H54 (cell line): ENCODE measurements around the gene PTGIR.

Experiments
- DNase-seq: peaks from one replicate; pipeline ENCODE4 v3.0.0; 2011; ENCODE audit warnings: low spot score, mixed read lengths; ENCODE audit not compliant: insufficient read length
- FAIRE-seq: peaks from 3 replicates; lab custom pipeline; 2011; peaks lifted over from hg19 to GRCh38; lab: Jason Lieb, UNC
- POLR2A ChIP-seq: IDR thresholded peaks from 2 replicates; pipeline ENCODE4 v1.6.1; 2011; ENCODE audit warnings: low read depth, mild to moderate bottlenecking, low read length

PTGIR gene

GRCh38 chr19:46648961-46649960 is 24.4 kb upstream of the PTGIR start:
- FAIRE-seq (no peak), DNase-seq (no peak)
- TF ChIP-seq POLR2A = no peak

- DNase-seq = no peak
- no peak for FAIRE-seq
Observed at GRCh38 chr19:46648060-46648960, 23.4 kb upstream of the PTGIR start.

GRCh38 chr19:46646402-46646801 is 21.5 kb upstream of the PTGIR start:
- FAIRE-seq (no peak), DNase-seq (no peak)
- no peak for TF ChIP-seq POLR2A

More at GRCh38 chr19:46648060-46648960, 23.4 kb upstream of the PTGIR start:
- TF ChIP-seq POLR2A = no peak

- TF ChIP-seq POLR2A = no peak
- DNase-seq (no peak), FAIRE-seq (no peak)
Observed at GRCh38 chr19:46644720-46645119, 19.8 kb upstream of the PTGIR start.

- FAIRE-seq = no peak
- DNase-seq = no peak
- no peak for TF ChIP-seq POLR2A
Observed at GRCh38 chr19:46640656-46641055, 15.8 kb upstream of the PTGIR start.

DNA sequence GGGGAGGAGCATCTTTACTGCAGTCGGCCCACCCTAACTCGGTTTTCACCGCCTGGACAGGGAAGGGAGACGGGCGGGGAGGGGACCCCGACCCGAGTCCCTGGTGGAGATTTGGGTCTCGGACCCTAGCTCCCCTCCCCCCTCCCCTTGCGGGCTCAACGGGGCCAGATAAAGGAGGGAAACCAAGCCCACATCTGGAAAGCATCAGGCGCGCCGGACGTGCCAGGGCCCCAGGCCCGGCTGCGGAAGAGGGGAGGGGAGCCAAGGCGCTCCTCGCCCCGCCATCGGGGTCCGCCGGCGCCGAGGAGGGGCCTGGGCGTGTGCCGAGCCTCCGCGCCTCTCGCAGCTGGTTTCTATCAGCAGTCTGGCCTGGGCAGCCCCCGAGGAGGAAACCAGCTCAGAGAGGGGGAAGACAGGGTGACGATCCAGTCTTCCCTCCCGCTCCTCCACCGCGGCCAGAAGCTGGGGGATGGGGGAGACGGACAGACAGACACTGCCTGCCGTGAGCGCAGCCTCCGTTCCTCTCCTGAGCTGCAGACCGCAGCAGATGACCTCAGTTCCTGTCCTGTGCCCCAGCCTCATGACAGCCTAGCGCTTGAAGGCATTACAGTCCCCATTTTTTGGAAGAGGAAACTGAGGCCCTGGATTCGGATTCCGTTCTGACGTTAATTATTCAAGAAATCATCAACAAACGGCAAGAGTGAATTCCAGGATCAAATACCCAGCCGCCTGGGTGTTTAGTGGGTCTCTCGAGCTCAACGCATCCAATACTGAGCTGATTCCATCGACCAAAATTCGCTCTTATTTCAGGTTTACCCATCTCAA is 14.7 kb upstream of the PTGIR start:
- FAIRE-seq (no peak), DNase-seq (no peak)
- no peak for TF ChIP-seq POLR2A

DNA sequence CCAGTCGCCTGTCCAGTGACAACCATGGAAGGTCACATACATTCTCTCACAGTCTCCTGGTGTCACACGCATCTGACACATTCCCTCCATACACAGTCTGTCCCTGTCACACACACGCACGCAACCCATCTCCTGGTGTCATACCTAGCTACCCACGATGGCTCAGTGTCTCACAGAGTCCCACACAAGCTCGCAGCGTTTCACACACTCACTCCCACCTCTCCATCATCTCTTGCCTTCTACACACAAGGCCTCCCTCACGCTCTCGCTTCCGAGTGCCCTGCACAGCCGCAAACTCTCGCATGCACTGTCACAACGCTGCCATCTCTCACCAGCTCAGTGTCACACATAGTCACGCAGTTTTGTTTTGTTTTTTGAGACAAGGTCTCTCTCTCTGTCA is 12.3 kb upstream of the PTGIR start:
- FAIRE-seq = no peak
- no peak for DNase-seq
- TF ChIP-seq POLR2A = no peak

DNA sequence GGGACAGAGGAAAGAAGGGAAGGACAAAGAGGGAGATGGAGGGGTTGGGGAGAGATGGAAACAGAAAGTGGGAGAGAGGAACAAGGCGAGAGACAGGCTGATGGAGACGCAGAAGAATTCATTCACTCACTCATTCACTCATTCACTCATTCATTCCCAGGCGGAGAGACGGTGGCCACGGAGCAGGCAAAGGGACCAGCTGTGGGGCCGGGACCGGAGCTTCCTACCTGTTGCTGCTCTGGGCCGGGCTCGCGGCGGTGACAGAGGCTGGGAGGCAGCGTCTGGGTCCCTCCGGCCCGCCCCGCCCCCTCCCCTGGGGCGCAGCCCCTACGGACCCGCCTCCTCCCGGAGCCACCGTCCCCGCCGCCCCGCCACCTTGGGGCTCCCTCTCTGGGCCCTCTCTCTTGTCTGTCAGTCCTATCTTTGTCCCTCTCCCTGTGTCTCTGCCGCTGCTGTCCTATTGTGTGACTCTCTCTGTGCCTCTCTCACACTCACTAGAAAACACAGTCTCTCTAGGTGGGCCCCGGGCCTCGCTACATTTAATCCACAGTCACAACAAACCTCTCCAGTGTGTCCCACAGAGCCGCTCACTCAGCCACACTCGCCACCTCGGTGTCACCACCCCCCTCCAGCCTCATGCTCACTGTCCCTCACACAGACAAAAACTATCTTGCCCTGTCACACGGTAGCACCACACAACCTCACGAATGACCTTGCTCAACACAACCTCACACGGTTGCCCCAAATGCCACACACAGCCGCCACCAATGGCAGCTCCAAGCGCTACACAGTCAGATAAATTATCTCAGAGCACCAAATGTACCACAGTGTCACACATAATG is 11.3 kb upstream of the PTGIR start, which contains the start of gene GNG8:
GNG8 (minus strand) TSS at position 283 of the 842 bp plus-strand sequence. CDS start 1,520 bp downstream, outside the sequence.
- DNase-seq = no peak
- no peak for FAIRE-seq
- TF ChIP-seq POLR2A = no peak

DNA sequence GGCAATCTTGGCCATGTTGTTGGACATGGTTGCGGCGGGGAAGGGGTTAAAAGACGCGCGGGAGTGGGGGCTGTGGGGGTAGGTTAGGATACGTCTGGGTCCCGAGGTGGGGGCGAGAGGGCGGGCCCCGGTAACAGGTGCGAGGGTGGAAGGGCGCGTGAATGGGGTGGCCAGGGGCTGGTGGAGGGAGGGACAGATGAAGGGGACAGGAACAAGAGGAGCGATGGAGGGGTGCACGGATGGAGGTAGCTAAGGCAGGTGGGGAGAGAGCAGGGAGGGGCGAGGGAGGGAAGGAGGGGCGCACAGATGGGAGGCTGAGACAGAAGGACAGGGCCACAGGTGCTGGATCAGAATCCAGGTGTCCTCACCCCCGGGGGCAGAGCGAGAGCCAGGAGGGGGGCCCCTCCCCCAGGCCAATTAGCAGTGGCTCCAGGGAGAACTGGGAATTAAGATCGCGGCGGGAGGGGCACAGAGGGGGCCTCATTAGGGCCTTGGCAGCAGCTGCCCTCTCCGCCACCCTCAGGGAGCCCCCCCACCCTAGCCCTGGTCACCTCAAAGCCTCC is 9.8 kb upstream of the PTGIR start:
- no peak for FAIRE-seq
- no peak for DNase-seq
- TF ChIP-seq POLR2A = no peak

DNA sequence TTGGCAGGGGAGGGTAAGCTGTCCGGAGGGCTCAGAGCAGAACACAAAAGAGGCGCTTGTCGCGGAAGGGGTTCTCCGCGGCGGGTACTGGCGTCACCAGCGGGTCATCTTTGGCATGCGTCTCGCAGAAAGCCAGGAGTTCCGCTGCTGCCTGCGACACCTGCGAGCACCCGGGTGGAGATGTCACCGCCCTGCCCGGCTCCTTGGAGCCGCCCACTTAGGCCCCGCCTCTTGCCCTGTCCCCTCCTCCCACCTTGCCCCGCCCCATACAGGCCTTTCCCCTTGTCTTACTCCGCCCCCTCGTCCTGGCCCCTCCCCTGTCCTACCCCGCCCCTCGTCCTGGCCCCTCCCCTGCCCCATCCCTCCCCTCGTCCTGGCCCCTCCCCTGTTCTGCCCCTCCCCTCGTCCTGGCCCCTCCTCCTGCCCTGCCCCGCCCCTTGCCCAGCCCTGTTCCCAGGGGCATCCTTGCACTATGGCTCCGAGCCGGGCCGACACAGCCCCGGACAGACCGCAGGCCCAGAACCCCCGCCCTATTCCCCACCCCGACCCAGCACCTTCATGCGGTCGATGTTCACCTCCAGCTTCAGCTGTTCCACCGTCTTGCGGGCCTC is 9.3 kb upstream of the PTGIR start:
- no peak for FAIRE-seq
- DNase-seq = peak; percentile 77
- TF ChIP-seq POLR2A = no peak

- DNase-seq = no peak
- FAIRE-seq = no peak
- no peak for TF ChIP-seq POLR2A
Observed at GRCh38 chr19:46633130-46633529, 8.2 kb upstream of the PTGIR start.
